Measurements from ENCODE around the gene EBF4. TPM values are rescaled to one million over a fixed set of nuclear protein-coding genes. Genes with fewer than 3 reads are reported as not detected.

Gene EBF4
- total RNA-seq, 1 experiment from 2014 or later: 2.7 TPM

Small RNAs within 50 kb of the gene (microRNA-seq; reads per million reads assigned to microRNA genes)
- gene MIR1292 (ENCODE audit: borderline number of aligned reads): 40.5 reads per million, percentile 50 among the genes with 10 or more reads in this experiment

Other genes with a start within 250 kb of the EBF4 start
- gene SNRPB, start 222.0 kb upstream of the EBF4 start, total RNA-seq (2021): 489 to 539 TPM (median 498 TPM) in 3 replicates
- gene ZNF343, start 183.9 kb upstream of the EBF4 start, total RNA-seq (2021): 5.0 to 7.6 TPM (median 6.3 TPM) in 3 replicates
- gene TMC2, start 156.2 kb upstream of the EBF4 start, total RNA-seq (2021): not detected in 3 replicates
- gene NOP56, start 40.1 kb upstream of the EBF4 start, total RNA-seq (2021): 484 to 634 TPM (median 500 TPM) in 3 replicates
- 101 to 136 TPM (median 107 TPM) in 3 replicates for gene IDH3B, start 28.6 kb upstream of the EBF4 start, total RNA-seq (2021)
- gene CPXM1, start 107.8 kb downstream of the EBF4 start, total RNA-seq (2021): 51.2 to 57.1 TPM (median 54.6 TPM) in 3 replicates
- gene C20orf141, start 122.2 kb downstream of the EBF4 start, total RNA-seq (2021): not detected in 3 replicates
- gene TMEM239, start 123.6 kb downstream of the EBF4 start, total RNA-seq (2021): not detected in 3 replicates
- gene PCED1A, start 147.9 kb downstream of the EBF4 start, total RNA-seq (2021): 19.7 to 37.0 TPM (median 33.5 TPM) in 3 replicates
- 26.2 to 29.1 TPM (median 27.8 TPM) in 3 replicates for gene VPS16, start 148.0 kb downstream of the EBF4 start, total RNA-seq (2021)
- gene PTPRA, start 180.7 kb downstream of the EBF4 start, total RNA-seq (2021): 43.8 to 48.8 TPM (median 47.2 TPM) in 3 replicates